SK-N-SH treated with all-trans-retinoic acid at 6 μM for 48 hours (cell line): ENCODE data around the gene PRKAR1B.

Source experiments
- ATAC-seq: fragments of 200-7000 bp; cut with Tn5 transposase; 3 replicates; pipeline ENCODE4 v1.9.1; 2020; ENCODE audit warnings: mild to moderate bottlenecking, moderate library complexity
- ARNTL ChIP-seq: fragments of 450-650 bp; formaldehyde crosslinking; IDR thresholded peaks from 2 replicates; pipeline ENCODE4 v1.5.0; 2020; ENCODE audit warnings: low read depth, mild to moderate bottlenecking, moderate library complexity, borderline replicate concordance
- CREB5 ChIP-seq: fragments of 250-450 bp; sonication (Bioruptor Pico); IDR thresholded peaks from 2 replicates; pipeline ENCODE4 v1.5.1; 2020; ENCODE audit warnings: low read depth, mild to moderate bottlenecking, moderate library complexity
- CSDC2 ChIP-seq: fragments of 250-450 bp; sonication (Bioruptor Pico); IDR thresholded peaks from 2 replicates; pipeline ENCODE4 v1.5.0; 2020; ENCODE audit warnings: mild to moderate bottlenecking, moderate library complexity
- ESRRG ChIP-seq: fragments of 250-450 bp; sonication (Bioruptor Pico); IDR thresholded peaks from 2 replicates; pipeline ENCODE4 v1.6.1; 2021; ENCODE audit warnings: mild to moderate bottlenecking
- GLIS3 ChIP-seq: fragments of 250-450 bp; sonication (Bioruptor Pico); IDR thresholded peaks from 2 replicates; pipeline ENCODE4 v1.5.0; 2020; ENCODE audit warnings: mild to moderate bottlenecking, moderate library complexity
- ISL1 ChIP-seq: fragments of 250-450 bp; sonication (Bioruptor Pico); IDR thresholded peaks from 2 replicates; pipeline ENCODE4 v2.1.2; 2022; ENCODE audit warnings: mild to moderate bottlenecking, moderate library complexity
- OSR1 ChIP-seq: fragments of 250-450 bp; sonication (Bioruptor Pico); IDR thresholded peaks from 2 replicates; pipeline ENCODE4 v1.8.0; 2022; ENCODE audit warnings: moderate library complexity, mild to moderate bottlenecking, inconsistent platforms
- PPARA ChIP-seq: fragments of 250-450 bp; sonication (Bioruptor Pico); IDR thresholded peaks from 2 replicates; pipeline ENCODE4 v1.5.0; 2020; ENCODE audit warnings: mild to moderate bottlenecking, borderline replicate concordance
- RARB ChIP-seq: fragments of 250-450 bp; sonication (Bioruptor Pico); IDR thresholded peaks from 2 replicates; pipeline ENCODE4 v1.8.0; 2021; ENCODE audit warnings: mild to moderate bottlenecking, moderate library complexity
- SNAI2 ChIP-seq: fragments of 250-450 bp; sonication (Bioruptor Pico); IDR thresholded peaks from 2 replicates; pipeline ENCODE4 v1.5.0; 2020; ENCODE audit warnings: mild to moderate bottlenecking, moderate library complexity
- TCF4 ChIP-seq: fragments of 250-450 bp; sonication (Bioruptor Pico); IDR thresholded peaks from 2 replicates; pipeline ENCODE4 v1.8.0; 2021; ENCODE audit warnings: mild to moderate bottlenecking, moderate library complexity, borderline replicate concordance
- ZC3H10 ChIP-seq: fragments of 250-450 bp; sonication (Bioruptor Pico); IDR thresholded peaks from 2 replicates; pipeline ENCODE4 v1.5.1; 2021; ENCODE audit warnings: mild to moderate bottlenecking, moderate library complexity
- ZFP3 ChIP-seq: fragments of 250-450 bp; sonication (Bioruptor Pico); IDR thresholded peaks from 2 replicates; pipeline ENCODE4 v1.5.0; 2020; ENCODE audit warnings: mild to moderate bottlenecking, moderate library complexity
- ZFP30 ChIP-seq: fragments of 450-650 bp; formaldehyde crosslinking; IDR thresholded peaks from 2 replicates; pipeline ENCODE4 v1.5.0; 2022; ENCODE audit warnings: mild to moderate bottlenecking, moderate library complexity
- ZNF565 ChIP-seq: fragments of 450-650 bp; formaldehyde crosslinking; conservative IDR thresholded peaks from 2 replicates; pipeline ENCODE4 v1.5.0; 2020; ENCODE audit warnings: low read depth, mild to moderate bottlenecking, moderate library complexity
- ZNF8 ChIP-seq: fragments of 450-650 bp; formaldehyde crosslinking; IDR thresholded peaks from 2 replicates; pipeline ENCODE4 v1.5.0; 2020; ENCODE audit warnings: mild to moderate bottlenecking, moderate library complexity
- TF ChIP-seq, protein P1 (sequence below): fragments of 250-450 bp; sonication (Bioruptor Pico); IDR thresholded peaks from 2 replicates; pipeline ENCODE4 v1.5.0; 2020; ENCODE audit warnings: mild to moderate bottlenecking, moderate library complexity
- TF ChIP-seq, protein P2 (sequence below): fragments of 250-450 bp; sonication (Bioruptor Pico); IDR thresholded peaks from 2 replicates; pipeline ENCODE4 v1.8.0; 2020; ENCODE audit warnings: mild to moderate bottlenecking, moderate library complexity, borderline replicate concordance
- TF ChIP-seq, protein P3 (sequence below): fragments of 250-450 bp; sonication (Bioruptor Pico); IDR thresholded peaks from 2 replicates; pipeline ENCODE4 v1.8.0; 2021; ENCODE audit warnings: low read depth, mild to moderate bottlenecking, moderate library complexity, borderline replicate concordance
- TF ChIP-seq, protein P4 (sequence below): fragments of 250-450 bp; sonication (Bioruptor Pico); IDR thresholded peaks from 2 replicates; pipeline ENCODE4 v1.5.1; 2021; ENCODE audit warnings: mild to moderate bottlenecking, moderate library complexity

The PRKAR1B gene

DNA sequence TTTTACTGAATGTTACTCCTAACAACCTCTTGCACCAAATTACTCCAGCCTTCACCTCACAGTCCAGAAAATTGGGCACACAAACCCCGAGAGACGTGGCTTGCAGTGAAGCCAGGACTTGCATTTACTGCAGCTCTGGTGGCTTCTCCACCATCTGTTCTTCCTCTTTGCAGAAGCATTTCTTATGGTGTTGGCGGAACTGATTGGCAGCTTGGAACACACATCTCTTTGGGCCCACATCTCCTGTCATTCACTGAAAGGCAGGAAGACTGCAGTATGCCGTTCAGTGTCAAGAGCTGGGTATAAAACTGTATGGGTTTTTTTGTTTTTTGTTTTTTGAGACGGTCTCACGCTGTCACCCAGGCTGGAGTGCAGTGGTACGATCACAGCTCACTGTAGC is 38.3 kb upstream of the PRKAR1B start (continued):
- TF ChIP-seq, protein P1, sequence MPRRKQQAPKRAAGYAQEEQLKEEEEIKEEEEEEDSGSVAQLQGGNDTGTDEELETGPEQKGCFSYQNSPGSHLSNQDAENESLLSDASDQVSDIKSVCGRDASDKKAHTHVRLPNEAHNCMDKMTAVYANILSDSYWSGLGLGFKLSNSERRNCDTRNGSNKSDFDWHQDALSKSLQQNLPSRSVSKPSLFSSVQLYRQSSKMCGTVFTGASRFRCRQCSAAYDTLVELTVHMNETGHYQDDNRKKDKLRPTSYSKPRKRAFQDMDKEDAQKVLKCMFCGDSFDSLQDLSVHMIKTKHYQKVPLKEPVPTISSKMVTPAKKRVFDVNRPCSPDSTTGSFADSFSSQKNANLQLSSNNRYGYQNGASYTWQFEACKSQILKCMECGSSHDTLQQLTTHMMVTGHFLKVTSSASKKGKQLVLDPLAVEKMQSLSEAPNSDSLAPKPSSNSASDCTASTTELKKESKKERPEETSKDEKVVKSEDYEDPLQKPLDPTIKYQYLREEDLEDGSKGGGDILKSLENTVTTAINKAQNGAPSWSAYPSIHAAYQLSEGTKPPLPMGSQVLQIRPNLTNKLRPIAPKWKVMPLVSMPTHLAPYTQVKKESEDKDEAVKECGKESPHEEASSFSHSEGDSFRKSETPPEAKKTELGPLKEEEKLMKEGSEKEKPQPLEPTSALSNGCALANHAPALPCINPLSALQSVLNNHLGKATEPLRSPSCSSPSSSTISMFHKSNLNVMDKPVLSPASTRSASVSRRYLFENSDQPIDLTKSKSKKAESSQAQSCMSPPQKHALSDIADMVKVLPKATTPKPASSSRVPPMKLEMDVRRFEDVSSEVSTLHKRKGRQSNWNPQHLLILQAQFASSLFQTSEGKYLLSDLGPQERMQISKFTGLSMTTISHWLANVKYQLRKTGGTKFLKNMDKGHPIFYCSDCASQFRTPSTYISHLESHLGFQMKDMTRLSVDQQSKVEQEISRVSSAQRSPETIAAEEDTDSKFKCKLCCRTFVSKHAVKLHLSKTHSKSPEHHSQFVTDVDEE (CRISPR knock-in tag): no peak
- TF ChIP-seq RARB (CRISPR knock-in tag): no peak
- no peak for TF ChIP-seq ZNF8
- TF ChIP-seq ZFP3 (CRISPR knock-in tag): no peak
- TF ChIP-seq TCF4 (CRISPR knock-in tag): no peak

- no peak for ATAC-seq
- TF ChIP-seq ZNF565 (CRISPR knock-in tag): no peak
- TF ChIP-seq RARB (CRISPR knock-in tag): no peak
- TF ChIP-seq ARNTL (CRISPR knock-in tag): no peak
- TF ChIP-seq ZC3H10 (CRISPR knock-in tag): no peak
- no peak for TF ChIP-seq TCF4 (CRISPR knock-in tag)
- TF ChIP-seq, protein P2, sequence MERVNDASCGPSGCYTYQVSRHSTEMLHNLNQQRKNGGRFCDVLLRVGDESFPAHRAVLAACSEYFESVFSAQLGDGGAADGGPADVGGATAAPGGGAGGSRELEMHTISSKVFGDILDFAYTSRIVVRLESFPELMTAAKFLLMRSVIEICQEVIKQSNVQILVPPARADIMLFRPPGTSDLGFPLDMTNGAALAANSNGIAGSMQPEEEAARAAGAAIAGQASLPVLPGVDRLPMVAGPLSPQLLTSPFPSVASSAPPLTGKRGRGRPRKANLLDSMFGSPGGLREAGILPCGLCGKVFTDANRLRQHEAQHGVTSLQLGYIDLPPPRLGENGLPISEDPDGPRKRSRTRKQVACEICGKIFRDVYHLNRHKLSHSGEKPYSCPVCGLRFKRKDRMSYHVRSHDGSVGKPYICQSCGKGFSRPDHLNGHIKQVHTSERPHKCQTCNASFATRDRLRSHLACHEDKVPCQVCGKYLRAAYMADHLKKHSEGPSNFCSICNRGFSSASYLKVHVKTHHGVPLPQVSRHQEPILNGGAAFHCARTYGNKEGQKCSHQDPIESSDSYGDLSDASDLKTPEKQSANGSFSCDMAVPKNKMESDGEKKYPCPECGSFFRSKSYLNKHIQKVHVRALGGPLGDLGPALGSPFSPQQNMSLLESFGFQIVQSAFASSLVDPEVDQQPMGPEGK: no peak
- TF ChIP-seq CSDC2 (CRISPR knock-in tag): no peak
- TF ChIP-seq, protein P1 (CRISPR knock-in tag): no peak
- TF ChIP-seq, protein P3, sequence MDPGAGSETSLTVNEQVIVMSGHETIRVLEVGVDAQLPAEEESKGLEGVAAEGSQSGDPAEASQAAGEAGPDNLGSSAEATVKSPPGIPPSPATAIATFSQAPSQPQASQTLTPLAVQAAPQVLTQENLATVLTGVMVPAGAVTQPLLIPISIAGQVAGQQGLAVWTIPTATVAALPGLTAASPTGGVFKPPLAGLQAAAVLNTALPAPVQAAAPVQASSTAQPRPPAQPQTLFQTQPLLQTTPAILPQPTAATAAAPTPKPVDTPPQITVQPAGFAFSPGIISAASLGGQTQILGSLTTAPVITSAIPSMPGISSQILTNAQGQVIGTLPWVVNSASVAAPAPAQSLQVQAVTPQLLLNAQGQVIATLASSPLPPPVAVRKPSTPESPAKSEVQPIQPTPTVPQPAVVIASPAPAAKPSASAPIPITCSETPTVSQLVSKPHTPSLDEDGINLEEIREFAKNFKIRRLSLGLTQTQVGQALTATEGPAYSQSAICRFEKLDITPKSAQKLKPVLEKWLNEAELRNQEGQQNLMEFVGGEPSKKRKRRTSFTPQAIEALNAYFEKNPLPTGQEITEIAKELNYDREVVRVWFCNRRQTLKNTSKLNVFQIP (CRISPR knock-in tag): no peak
- TF ChIP-seq, all 23 proteins: peak for 0
Observed at GRCh38 chr7:763762-764161, 36.7 kb upstream of the PRKAR1B start.

DNA sequence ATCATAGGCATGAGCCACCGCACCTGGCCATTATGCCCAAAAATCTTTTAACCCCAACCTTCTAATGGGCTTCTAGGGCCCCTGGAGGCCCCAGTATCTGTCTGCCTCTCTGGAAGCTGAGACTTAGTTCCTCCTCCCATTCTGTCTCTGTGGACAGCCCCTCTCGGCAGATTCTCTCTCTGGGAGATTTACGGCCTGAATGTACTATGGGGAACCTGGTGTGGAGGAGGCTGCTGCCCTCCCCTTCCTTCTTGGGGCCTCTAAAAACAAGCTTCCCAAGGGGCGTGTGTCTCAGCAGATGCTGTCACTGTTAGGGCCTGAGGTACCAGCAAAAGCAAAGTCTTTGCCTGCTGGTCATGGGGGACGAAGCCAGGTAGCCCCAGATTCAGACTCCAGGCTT is 35.8 kb upstream of the PRKAR1B start:
- no peak for ATAC-seq
- TF ChIP-seq, protein P2: no peak
- TF ChIP-seq, protein P4, sequence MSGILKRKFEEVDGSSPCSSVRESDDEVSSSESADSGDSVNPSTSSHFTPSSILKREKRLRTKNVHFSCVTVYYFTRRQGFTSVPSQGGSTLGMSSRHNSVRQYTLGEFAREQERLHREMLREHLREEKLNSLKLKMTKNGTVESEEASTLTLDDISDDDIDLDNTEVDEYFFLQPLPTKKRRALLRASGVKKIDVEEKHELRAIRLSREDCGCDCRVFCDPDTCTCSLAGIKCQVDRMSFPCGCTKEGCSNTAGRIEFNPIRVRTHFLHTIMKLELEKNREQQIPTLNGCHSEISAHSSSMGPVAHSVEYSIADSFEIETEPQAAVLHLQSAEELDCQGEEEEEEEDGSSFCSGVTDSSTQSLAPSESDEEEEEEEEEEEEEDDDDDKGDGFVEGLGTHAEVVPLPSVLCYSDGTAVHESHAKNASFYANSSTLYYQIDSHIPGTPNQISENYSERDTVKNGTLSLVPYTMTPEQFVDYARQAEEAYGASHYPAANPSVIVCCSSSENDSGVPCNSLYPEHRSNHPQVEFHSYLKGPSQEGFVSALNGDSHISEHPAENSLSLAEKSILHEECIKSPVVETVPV: no peak
- TF ChIP-seq ZNF565 (CRISPR knock-in tag) (no peak), ZNF8 (no peak), ARNTL (CRISPR knock-in tag) (no peak), TCF4 (CRISPR knock-in tag) (no peak), GLIS3 (CRISPR knock-in tag) (no peak), ZFP30 (CRISPR knock-in tag) (no peak), SNAI2 (CRISPR knock-in tag) (no peak), ZFP3 (CRISPR knock-in tag) (no peak), OSR1 (CRISPR knock-in tag) (no peak), PPARA (CRISPR knock-in tag) (no peak), RARB (CRISPR knock-in tag) (no peak), ESRRG (CRISPR knock-in tag) (no peak), CREB5 (no peak), ISL1 (CRISPR knock-in tag) (no peak)
- TF ChIP-seq, protein P1 (CRISPR knock-in tag): no peak
